Amniotic stem cell (primary cell): Measurements from ENCODE around the gene STX16.

Source experiments
- DNase-seq: peaks from one replicate; lab custom pipeline; 2025; lab: John Stamatoyannopoulos, UW

STX16 gene

GRCh38 chr20:58711266-58712051 lies 60.4 kb downstream of the STX16 start:
- DNase-seq: no peak

GRCh38 chr20:58712151-58712791 lies 61.2 kb downstream of the STX16 start:
- DNase-seq: no peak

GRCh38 chr20:58712806-58713731 lies 62.0 kb downstream of the STX16 start:
- DNase-seq: no peak

GRCh38 chr20:58713801-58714339 lies 62.8 kb downstream of the STX16 start:
- DNase-seq: no peak

GRCh38 chr20:58714340-58714922 lies 63.3 kb downstream of the STX16 start:
- no peak for DNase-seq

- DNase-seq: no peak
These were observed 63.9 kb downstream of the STX16 start for GRCh38 chr20:58714923-58715351.

- DNase-seq: no peak
These were observed 64.3 kb downstream of the STX16 start for GRCh38 chr20:58715391-58715800.

- DNase-seq: no peak
These were observed 64.9 kb downstream of the STX16 start for GRCh38 chr20:58715801-58716475.

GRCh38 chr20:58716476-58717277 lies 65.6 kb downstream of the STX16 start:
- DNase-seq: no peak

- DNase-seq: no peak
These were observed 66.4 kb downstream of the STX16 start for GRCh38 chr20:58717278-58718091.

- DNase-seq: no peak
These were observed 67.1 kb downstream of the STX16 start for GRCh38 chr20:58718121-58718563.

GRCh38 chr20:58718729-58719128 lies 67.6 kb downstream of the STX16 start:
- no peak for DNase-seq

GRCh38 chr20:58719258-58719657 lies 68.2 kb downstream of the STX16 start:
- no peak for DNase-seq

GRCh38 chr20:58719971-58720371 lies 68.9 kb downstream of the STX16 start:
- no peak for DNase-seq

- no peak for DNase-seq
These were observed 69.8 kb downstream of the STX16 start for GRCh38 chr20:58720890-58721289.

GRCh38 chr20:58721951-58722778 lies 71.1 kb downstream of the STX16 start:
- no peak for DNase-seq

GRCh38 chr20:58722877-58723627 lies 72.0 kb downstream of the STX16 start:
- DNase-seq: no peak

- DNase-seq: no peak
These were observed 72.5 kb downstream of the STX16 start for GRCh38 chr20:58723628-58723984.
